ENCODE data around the gene ABLIM1.
"Not testable (repeated sequence)": the region's sequence is repeated elsewhere in the genome, so short reads cannot be mapped to it uniquely, and the experiment has no call there.

The ABLIM1 gene

GRCh38 chr10:114658175-114658574 lies at the start of gene ABLIM1:
Gene ABLIM1, minus strand, starts transcription at chr10:114658275. Its CDS starts 75 bp downstream, at chr10:114658200.
- DNase-seq = no peak

GRCh38 chr10:114706458-114707055 lies 48.5 kb upstream of the ABLIM1 start:
- no peak for DNase-seq

GRCh38 chr10:114704679-114705078 lies 46.6 kb upstream of the ABLIM1 start:
- no peak for DNase-seq

GRCh38 chr10:114703377-114704107 lies 45.5 kb upstream of the ABLIM1 start:
- no peak for DNase-seq

GRCh38 chr10:114698271-114699061 lies 40.4 kb upstream of the ABLIM1 start:
- DNase-seq = no peak

GRCh38 chr10:114697061-114697598 lies 39.1 kb upstream of the ABLIM1 start:
- DNase-seq = no peak

- not testable (repeated sequence) for DNase-seq
These were observed 38.2 kb upstream of the ABLIM1 start for GRCh38 chr10:114696301-114696700.

- peak; percentile 52 to 57 for DNase-seq
These were observed 36.7 kb upstream of the ABLIM1 start for GRCh38 chr10:114694752-114695151.

- no peak for DNase-seq
These were observed 36.0 kb upstream of the ABLIM1 start for GRCh38 chr10:114694062-114694461.

GRCh38 chr10:114691442-114691941 lies 33.4 kb upstream of the ABLIM1 start:
- DNase-seq = no peak

- no peak for DNase-seq
These were observed 30.7 kb upstream of the ABLIM1 start for GRCh38 chr10:114688786-114689185.

GRCh38 chr10:114687459-114687858 lies 29.4 kb upstream of the ABLIM1 start:
- no peak for DNase-seq

GRCh38 chr10:114686013-114686412 lies 27.9 kb upstream of the ABLIM1 start:
- no peak for DNase-seq

GRCh38 chr10:114685456-114685855 lies 27.4 kb upstream of the ABLIM1 start:
- no peak for DNase-seq

GRCh38 chr10:114684822-114685209 lies 26.7 kb upstream of the ABLIM1 start:
- no peak for DNase-seq

- DNase-seq = no peak
These were observed 26.2 kb upstream of the ABLIM1 start for GRCh38 chr10:114684084-114684821.

GRCh38 chr10:114683593-114683992 lies 25.5 kb upstream of the ABLIM1 start:
- DNase-seq = no peak

- no peak for DNase-seq
These were observed 25.1 kb upstream of the ABLIM1 start for GRCh38 chr10:114683162-114683561.

- DNase-seq = no peak
These were observed 24.5 kb upstream of the ABLIM1 start for GRCh38 chr10:114682532-114682931.

GRCh38 chr10:114682121-114682520 lies 24.0 kb upstream of the ABLIM1 start:
- no peak for DNase-seq

GRCh38 chr10:114681542-114681941 lies 23.5 kb upstream of the ABLIM1 start:
- no peak for DNase-seq

GRCh38 chr10:114680543-114681117 lies 22.6 kb upstream of the ABLIM1 start:
- DNase-seq = no peak
